MM.1S (cell line): ENCODE results near the gene PPM1A.

ENCODE experiments used
- EZH2 ChIP-seq: fragments of 300-600 bp; sonication (generic); optimal IDR thresholded peaks from 2 replicates; pipeline ENCODE3; 2017; ENCODE audit warnings: low read depth, mild to moderate bottlenecking, antibody characterized with exemption, low read length, mixed read lengths
- TF ChIP-seq, protein P1 (sequence below): fragments of 300-600 bp; sonication (generic); IDR thresholded peaks from 2 replicates; pipeline ENCODE4 v1.5.1; 2016; ENCODE audit warnings: antibody characterized with exemption, low read length, mixed read lengths

DNA sequence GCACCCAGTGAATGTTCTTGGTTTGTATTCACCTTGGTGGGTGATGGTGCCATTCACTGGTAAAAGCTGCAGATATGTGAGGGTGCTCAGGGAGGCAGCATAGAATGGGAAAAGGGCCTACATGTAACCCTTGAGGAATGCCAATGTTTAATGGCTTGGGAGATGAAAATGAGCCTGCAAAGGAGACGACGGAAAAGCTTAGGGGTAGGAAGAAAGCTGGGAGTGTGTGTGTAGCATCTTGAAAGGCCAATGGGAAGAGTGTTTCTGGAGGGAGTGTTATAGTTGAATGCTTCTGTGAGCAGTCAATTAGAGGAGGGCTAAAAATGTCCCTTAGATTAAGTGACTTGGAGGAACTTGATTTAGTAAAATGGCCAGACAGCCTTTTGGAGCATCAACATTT, 24.9 kb downstream of the PPM1A start:
- no peak for TF ChIP-seq EZH2
- TF ChIP-seq, protein P1, sequence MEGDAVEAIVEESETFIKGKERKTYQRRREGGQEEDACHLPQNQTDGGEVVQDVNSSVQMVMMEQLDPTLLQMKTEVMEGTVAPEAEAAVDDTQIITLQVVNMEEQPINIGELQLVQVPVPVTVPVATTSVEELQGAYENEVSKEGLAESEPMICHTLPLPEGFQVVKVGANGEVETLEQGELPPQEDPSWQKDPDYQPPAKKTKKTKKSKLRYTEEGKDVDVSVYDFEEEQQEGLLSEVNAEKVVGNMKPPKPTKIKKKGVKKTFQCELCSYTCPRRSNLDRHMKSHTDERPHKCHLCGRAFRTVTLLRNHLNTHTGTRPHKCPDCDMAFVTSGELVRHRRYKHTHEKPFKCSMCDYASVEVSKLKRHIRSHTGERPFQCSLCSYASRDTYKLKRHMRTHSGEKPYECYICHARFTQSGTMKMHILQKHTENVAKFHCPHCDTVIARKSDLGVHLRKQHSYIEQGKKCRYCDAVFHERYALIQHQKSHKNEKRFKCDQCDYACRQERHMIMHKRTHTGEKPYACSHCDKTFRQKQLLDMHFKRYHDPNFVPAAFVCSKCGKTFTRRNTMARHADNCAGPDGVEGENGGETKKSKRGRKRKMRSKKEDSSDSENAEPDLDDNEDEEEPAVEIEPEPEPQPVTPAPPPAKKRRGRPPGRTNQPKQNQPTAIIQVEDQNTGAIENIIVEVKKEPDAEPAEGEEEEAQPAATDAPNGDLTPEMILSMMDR, result no peak
